Stimulated activated CD8-positive, alpha-beta memory T cell treated with anti-CD3 and anti-CD28 coated beads, Interleukin-12 subunit alpha, Interleukin-12 subunit beta, amount 100 ng/mL, for 4 hours (primary cell): ENCODE results near the gene TANK.
"Not testable (repeated sequence)": the region's sequence is repeated elsewhere in the genome, so short reads cannot be mapped to it uniquely, and the experiment has no call there.

ENCODE experiments used
- DNase-seq: peaks from one replicate; pipeline ENCODE4 v3.0.0-alpha.2; 2020; ENCODE audit warnings: low read depth

The TANK gene

GRCh38 chr2:161169335-161169734 is 9.1 kb downstream of the TANK start:
- no peak for DNase-seq

GRCh38 chr2:161170377-161170776 is 10.1 kb downstream of the TANK start:
- no peak for DNase-seq

GRCh38 chr2:161170958-161171932 is 11.0 kb downstream of the TANK start:
- no peak for DNase-seq

DNA sequence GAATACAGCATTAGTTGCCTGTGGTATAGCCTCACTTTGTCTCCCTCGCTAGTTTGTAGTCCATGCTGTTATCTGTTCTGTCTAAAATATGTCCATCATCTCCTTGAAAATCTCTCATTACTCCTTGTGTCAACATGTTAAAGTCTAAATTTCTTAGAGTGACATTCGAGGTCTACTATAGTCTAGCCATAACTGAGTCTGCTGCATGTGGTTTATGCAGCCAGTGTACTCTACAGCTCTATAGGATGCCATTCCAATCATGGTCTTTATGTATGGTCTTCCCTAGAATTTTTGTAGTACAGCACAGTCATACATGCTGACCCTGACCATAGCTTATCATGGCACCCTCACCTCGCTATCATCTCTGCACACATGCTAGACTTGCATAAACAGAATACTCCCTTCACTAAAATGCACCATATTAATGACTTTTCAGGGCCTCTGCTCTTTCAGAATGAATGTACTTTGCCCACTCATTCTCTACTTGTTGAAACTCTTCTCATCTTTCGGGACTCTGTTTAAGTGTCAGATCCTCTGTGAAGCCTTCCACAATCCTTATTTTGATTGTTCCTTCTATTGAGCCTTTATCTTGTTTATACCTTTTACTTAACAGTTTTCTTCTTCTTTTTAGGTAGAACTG is 12.8 kb downstream of the TANK start:
- DNase-seq = no peak

- DNase-seq = no peak
These were observed 13.4 kb downstream of the TANK start for GRCh38 chr2:161173541-161174194.

GRCh38 chr2:161177969-161178368 is 17.7 kb downstream of the TANK start:
- DNase-seq = no peak

GRCh38 chr2:161178756-161179155 is 18.5 kb downstream of the TANK start:
- DNase-seq = no peak

DNA sequence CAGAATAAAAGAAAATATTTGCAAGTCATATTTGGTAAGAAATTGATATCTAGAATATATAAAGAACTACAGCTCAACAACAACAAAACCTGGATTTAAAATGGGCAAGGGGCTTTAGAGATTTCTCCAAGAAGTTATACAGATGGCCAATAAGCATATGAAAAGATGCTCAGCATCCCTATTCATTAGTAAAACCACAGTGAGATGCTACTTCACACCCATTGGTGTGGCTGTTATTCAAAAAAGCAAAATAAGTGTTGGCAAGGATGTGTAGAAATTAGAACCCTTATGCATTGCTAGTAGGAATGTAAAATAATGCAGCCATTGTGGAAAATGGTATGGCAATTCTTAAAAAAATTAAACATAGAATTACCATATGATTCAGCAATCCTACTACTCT is 29.8 kb downstream of the TANK start:
- DNase-seq = no peak

- DNase-seq = not testable (repeated sequence)
These were observed 35.4 kb downstream of the TANK start for GRCh38 chr2:161195602-161196001.

GRCh38 chr2:161199912-161200701 is 39.9 kb downstream of the TANK start:
- no peak for DNase-seq

- DNase-seq = no peak
These were observed 44.6 kb downstream of the TANK start for GRCh38 chr2:161204846-161205245.

- DNase-seq = no peak
These were observed 46.3 kb downstream of the TANK start for GRCh38 chr2:161206471-161207032.

DNA sequence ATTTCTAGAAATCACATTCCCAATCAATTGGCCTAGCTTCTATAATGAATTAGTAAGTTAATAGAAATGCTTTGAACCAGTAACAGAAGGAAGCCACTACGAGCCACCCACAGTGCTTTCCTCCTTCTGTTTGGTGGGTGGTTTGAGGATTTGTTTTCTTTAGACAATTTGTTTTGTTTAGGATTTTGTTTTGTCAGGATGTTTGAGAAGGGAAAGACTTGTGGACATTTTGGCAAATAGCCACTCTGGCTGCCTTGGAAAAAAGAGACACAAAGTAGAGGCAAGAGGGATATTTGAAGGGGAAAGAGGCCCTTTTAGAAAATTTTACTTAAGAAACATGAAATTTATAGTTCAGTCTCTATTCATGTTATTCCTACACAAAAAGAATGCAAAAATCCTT is 47.7 kb downstream of the TANK start:
- no peak for DNase-seq

- DNase-seq = no peak
These were observed 48.4 kb downstream of the TANK start for GRCh38 chr2:161208527-161209139.

DNA sequence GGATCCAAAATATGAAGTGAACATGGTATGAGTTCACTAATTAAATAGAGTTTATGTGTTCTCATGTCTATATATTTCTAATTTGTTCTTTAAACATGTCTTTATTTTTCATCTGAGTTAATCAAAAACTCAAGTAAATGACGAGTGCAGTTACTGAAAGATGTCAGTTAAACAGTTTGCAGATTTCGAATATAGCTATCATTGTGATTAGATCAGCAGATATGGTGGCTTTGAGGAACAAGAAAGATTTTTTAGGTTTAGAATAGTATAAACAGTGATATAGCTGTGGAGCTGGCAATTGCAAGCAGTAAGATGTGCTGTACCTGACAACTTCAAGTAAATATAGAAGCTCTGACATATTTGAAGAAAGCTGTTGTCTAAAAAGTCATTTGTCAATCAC is 49.7 kb downstream of the TANK start:
- DNase-seq = no peak

GRCh38 chr2:161217597-161218185 is 57.5 kb downstream of the TANK start:
- DNase-seq = no peak

GRCh38 chr2:161219211-161219610 is 59.0 kb downstream of the TANK start:
- DNase-seq = no peak

- no peak for DNase-seq
These were observed 63.0 kb downstream of the TANK start for GRCh38 chr2:161223139-161223732.

- DNase-seq = no peak
These were observed 68.4 kb downstream of the TANK start for GRCh38 chr2:161228511-161229240.

DNA sequence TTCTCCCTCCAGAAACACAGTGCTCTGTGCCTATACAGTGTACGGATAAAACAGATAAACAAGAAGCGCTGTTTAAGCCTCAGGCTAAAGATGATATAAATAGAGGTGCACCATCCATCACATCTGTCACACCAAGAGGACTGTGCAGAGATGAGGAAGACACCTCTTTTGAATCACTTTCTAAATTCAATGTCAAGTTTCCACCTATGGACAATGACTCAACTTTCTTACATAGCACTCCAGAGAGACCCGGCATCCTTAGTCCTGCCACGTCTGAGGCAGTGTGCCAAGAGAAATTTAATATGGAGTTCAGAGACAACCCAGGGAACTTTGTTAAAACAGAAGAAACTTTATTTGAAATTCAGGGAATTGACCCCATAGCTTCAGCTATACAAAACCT is 70.7 kb downstream of the TANK start:
- DNase-seq = no peak
